HEK293 (cell line): ENCODE results near the gene NPR3.

Experiments used
- CTCF ChIA-PET: fragments of 350-600 bp; formaldehyde crosslinking; extraction: SDS; loops from one replicate; lab custom pipeline; 2021; ENCODE audit warnings: antibody characterized with exemption; lab: Yijun Ruan, JAX
- POLR2A ChIA-PET: fragments of 300-600 bp; formaldehyde crosslinking; extraction: SDS; loops from one replicate; lab custom pipeline; 2020; ENCODE audit warnings: antibody characterized with exemption, inconsistent platforms; lab: Yijun Ruan, JAX
- H3K27ac ChIP-seq: fragments of 200-500 bp; sonication (Bioruptor generic); 2 replicates; pipeline ENCODE4 v1.5.1; 2014; ENCODE audit warnings: low read depth, low read length, control low read depth, inconsistent platforms; ENCODE audit errors: extremely low read depth
- H3K36me3 ChIP-seq, 2 experiments: fragments of 200-500 bp in 1 of 2; sonication (Bioruptor generic) in 1 of 2; 1 replicate in 1 of 2; 2 replicates in 1 of 2; pipeline ENCODE4 v1.5.1; 2014 to 2017; ENCODE audit warnings: inconsistent platforms in 2 of 2, low read length in 2 of 2; ENCODE audit not compliant: control insufficient read depth in 2 of 2, insufficient read depth in 1 of 2
- H3K4me1 ChIP-seq: fragments of 200-500 bp; sonication (Bioruptor generic); 2 replicates; pipeline ENCODE4 v1.5.1; 2014; ENCODE audit warnings: mild to moderate bottlenecking, low read length, inconsistent platforms; ENCODE audit not compliant: control insufficient read depth, insufficient read depth
- H3K4me3 ChIP-seq: 2 replicates; pipeline ENCODE4 v1.5.1; 2011; ENCODE audit warnings: low read depth, mild to moderate bottlenecking, control low read depth, low read length, moderate library complexity
- H3K9me3 ChIP-seq: fragments of 200-500 bp; sonication (Bioruptor generic); 2 replicates; pipeline ENCODE4 v1.5.1; 2014; ENCODE audit warnings: low read depth, low read length, inconsistent platforms; ENCODE audit not compliant: control insufficient read depth, insufficient read depth
- AEBP2 ChIP-seq: fragments of 450-650 bp; formaldehyde crosslinking; IDR thresholded peaks from 2 replicates; pipeline ENCODE4 v1.5.1; 2016; ENCODE audit warnings: missing biosample characterization, missing genetic modification characterization, borderline replicate concordance
- FEZF1 ChIP-seq: fragments of 450-650 bp; formaldehyde crosslinking; IDR thresholded peaks from 2 replicates; pipeline ENCODE4 v1.5.1; 2016; ENCODE audit warnings: missing biosample characterization, missing genetic modification characterization
- GFI1B ChIP-seq: fragments of 450-650 bp; formaldehyde crosslinking; IDR thresholded peaks from 2 replicates; pipeline ENCODE4 v1.5.1; 2016; ENCODE audit warnings: missing biosample characterization, missing genetic modification characterization
- GLI4 ChIP-seq: fragments of 450-650 bp; formaldehyde crosslinking; IDR thresholded peaks from 2 replicates; pipeline ENCODE4 v1.5.1; 2016; ENCODE audit warnings: missing biosample characterization, missing genetic modification characterization
- GLIS2 ChIP-seq: fragments of 450-650 bp; formaldehyde crosslinking; IDR thresholded peaks from 2 replicates; pipeline ENCODE4 v1.5.1; 2016; ENCODE audit warnings: missing biosample characterization, missing genetic modification characterization
- HOXA7 ChIP-seq: sonication (generic); formaldehyde crosslinking; IDR thresholded peaks from 2 replicates; pipeline ENCODE4 v1.8.1; 2022; ENCODE audit warnings: missing genetic modification reagents, borderline replicate concordance
- KLF17 ChIP-seq: fragments of 450-650 bp; formaldehyde crosslinking; IDR thresholded peaks from 2 replicates; pipeline ENCODE4 v1.5.1; 2016; ENCODE audit warnings: missing biosample characterization, missing genetic modification characterization
- KLF7 ChIP-seq: fragments of 450-650 bp; formaldehyde crosslinking; IDR thresholded peaks from 2 replicates; pipeline ENCODE4 v1.5.1; 2016; ENCODE audit warnings: missing biosample characterization, missing genetic modification characterization, borderline replicate concordance
- SP7 ChIP-seq: fragments of 450-650 bp; formaldehyde crosslinking; IDR thresholded peaks from 2 replicates; pipeline ENCODE4 v1.5.1; 2016; ENCODE audit warnings: missing biosample characterization, missing genetic modification characterization
- TRIM28 ChIP-seq: IDR thresholded peaks from 2 replicates; pipeline ENCODE4 v1.6.1; 2011; ENCODE audit warnings: low read length, control low read depth, borderline replicate concordance
- ZBTB1 ChIP-seq: fragments of 450-650 bp; formaldehyde crosslinking; IDR thresholded peaks from 2 replicates; pipeline ENCODE4 v1.5.1; 2016; ENCODE audit warnings: missing biosample characterization, missing genetic modification characterization
- ZBTB21 ChIP-seq: fragments of 450-650 bp; formaldehyde crosslinking; IDR thresholded peaks from 2 replicates; pipeline ENCODE4 v1.5.1; 2017; ENCODE audit warnings: missing biosample characterization, missing genetic modification characterization
- ZBTB7A ChIP-seq: fragments of 450-650 bp; formaldehyde crosslinking; IDR thresholded peaks from 2 replicates; pipeline ENCODE4 v1.5.1; 2016; ENCODE audit warnings: low read depth, missing biosample characterization, missing genetic modification characterization
- ZBTB8A ChIP-seq: fragments of 450-650 bp; formaldehyde crosslinking; IDR thresholded peaks from 2 replicates; pipeline ENCODE4 v1.5.1; 2016; ENCODE audit warnings: missing biosample characterization, missing genetic modification characterization
- ZFP41 ChIP-seq: fragments of 450-650 bp; formaldehyde crosslinking; IDR thresholded peaks from 2 replicates; pipeline ENCODE4 v1.5.1; 2016; ENCODE audit warnings: missing biosample characterization, missing genetic modification characterization, borderline replicate concordance
- ZFP69B ChIP-seq: fragments of 450-650 bp; formaldehyde crosslinking; IDR thresholded peaks from 2 replicates; pipeline ENCODE4 v1.5.1; 2016; ENCODE audit warnings: missing biosample characterization, missing genetic modification characterization
- ZNF112 ChIP-seq: fragments of 450-650 bp; formaldehyde crosslinking; IDR thresholded peaks from 2 replicates; pipeline ENCODE4 v1.5.0; 2017; ENCODE audit warnings: missing biosample characterization, missing genetic modification characterization
- ZNF114 ChIP-seq: fragments of 450-650 bp; formaldehyde crosslinking; IDR thresholded peaks from 2 replicates; pipeline ENCODE4 v1.5.0; 2017; ENCODE audit warnings: missing biosample characterization, missing genetic modification characterization
- ZNF155 ChIP-seq: fragments of 450-650 bp; formaldehyde crosslinking; IDR thresholded peaks from 2 replicates; pipeline ENCODE4 v1.5.1; 2016; ENCODE audit warnings: missing biosample characterization, missing genetic modification characterization
- ZNF16 ChIP-seq: fragments of 450-650 bp; formaldehyde crosslinking; IDR thresholded peaks from 2 replicates; pipeline ENCODE4 v1.5.1; 2016; ENCODE audit warnings: low read depth, missing biosample characterization, missing genetic modification characterization
- ZNF18 ChIP-seq: fragments of 450-650 bp; formaldehyde crosslinking; IDR thresholded peaks from 2 replicates; pipeline ENCODE4 v1.5.1; 2016; ENCODE audit warnings: missing biosample characterization, missing genetic modification characterization
- ZNF274 ChIP-seq, 2 experiments: fragments of 200-500 bp in 1 of 2; fragments of 450-650 bp in 1 of 2; sonication (Bioruptor generic) in 1 of 2; formaldehyde crosslinking in 1 of 2; IDR thresholded peaks; 2 replicates each; pipeline versions ENCODE4 v1.5.1 to v1.6.1; 2014 to 2016; ENCODE audit warnings: borderline replicate concordance in 1 of 2, inconsistent platforms in 1 of 2, low read length in 1 of 2, missing biosample characterization in 1 of 2, missing genetic modification characterization in 1 of 2
- ZNF292 ChIP-seq: fragments of 450-650 bp; formaldehyde crosslinking; IDR thresholded peaks from 2 replicates; pipeline ENCODE4 v1.5.1; 2016; ENCODE audit warnings: low read depth, missing biosample characterization, missing genetic modification characterization, borderline replicate concordance
- ZNF324 ChIP-seq: fragments of 450-650 bp; formaldehyde crosslinking; IDR thresholded peaks from 2 replicates; pipeline ENCODE4 v1.5.1; 2016; ENCODE audit warnings: missing biosample characterization, missing genetic modification characterization
- ZNF354C ChIP-seq: fragments of 450-650 bp; formaldehyde crosslinking; IDR thresholded peaks from 2 replicates; pipeline ENCODE4 v1.5.1; 2016; ENCODE audit warnings: missing biosample characterization, missing genetic modification characterization, low read depth, borderline replicate concordance
- ZNF398 ChIP-seq: fragments of 450-650 bp; formaldehyde crosslinking; IDR thresholded peaks from 2 replicates; pipeline ENCODE4 v1.5.1; 2017; ENCODE audit warnings: missing biosample characterization, missing genetic modification characterization
- ZNF626 ChIP-seq: fragments of 450-650 bp; sonication (Bioruptor Pico); formaldehyde crosslinking; IDR thresholded peaks from 2 replicates; pipeline ENCODE4 v1.5.1; 2018; ENCODE audit warnings: missing biosample characterization, missing genetic modification characterization, inconsistent platforms
- ZNF645 ChIP-seq: fragments of 450-650 bp; formaldehyde crosslinking; IDR thresholded peaks from 2 replicates; pipeline ENCODE4; 2016; ENCODE audit warnings: missing biosample characterization, missing genetic modification characterization
- ZNF658 ChIP-seq: fragments of 450-650 bp; formaldehyde crosslinking; IDR thresholded peaks from 2 replicates; pipeline ENCODE4; 2016; ENCODE audit warnings: missing biosample characterization, missing genetic modification characterization
- ZNF660 ChIP-seq: fragments of 450-650 bp; IDR thresholded peaks from 2 replicates; pipeline ENCODE4 v1.5.1; 2018; ENCODE audit warnings: missing biosample characterization, mild to moderate bottlenecking, missing genetic modification characterization

Gene NPR3

GRCh38 chr5:32678472-32678871, 32.6 kb upstream of the NPR3 start (continued):
- TF ChIP-seq ZNF398 (tag by site-specific recombination): no peak
- no peak for TF ChIP-seq GLIS2 (tag by site-specific recombination)
- TF ChIP-seq ZNF626 (tag by site-specific recombination): no peak
- no peak for TF ChIP-seq ZNF324
- TF ChIP-seq ZNF16 (tag by site-specific recombination): no peak
- no peak for TF ChIP-seq ZNF274 (IDR thresholded peaks at IDR 0.05; ENCODE audit: low read length)
- TF ChIP-seq ZNF274 (tag by site-specific recombination; IDR thresholded peaks at IDR 0.05; ENCODE audit: borderline replicate concordance): no peak
- TF ChIP-seq SP7: no peak
- TF ChIP-seq ZNF658 (tag by site-specific recombination): no peak
- no peak for TF ChIP-seq GLI4 (tag by site-specific recombination)
- no peak for TF ChIP-seq ZBTB8A
- no peak for TF ChIP-seq ZBTB21 (tag by site-specific recombination)

- POLR2A ChIA-PET: no interaction called here
- Histone ChIP-seq H3K4me3 (no peak overlapping the region), H3K4me1 (no peaks in the 10 kb centered on the region), H3K36me3 (no peaks in the 10 kb centered on the region), H3K9me3 (no peaks in the 10 kb centered on the region), H3K27ac (no peak overlapping the region)
- CTCF ChIA-PET: interaction anchor here (0.7 kb wide), 1 partner anchor 27 kb away, joined by 3 read pairs; no protein-coding TSS in a partner anchor
- TF ChIP-seq FEZF1 (tag by site-specific recombination) (no peak), TRIM28 (no peak), ZFP69B (tag by site-specific recombination) (no peak), ZBTB7A (tag by site-specific recombination) (no peak), ZNF660 (tag by site-specific recombination) (no peak), AEBP2 (tag by site-specific recombination) (no peak), ZFP41 (tag by site-specific recombination) (no peak), ZNF292 (tag by site-specific recombination) (no peak), ZNF645 (tag by site-specific recombination) (no peak), ZBTB1 (tag by site-specific recombination) (no peak), GFI1B (tag by site-specific recombination) (no peak), ZNF354C (tag by site-specific recombination) (no peak), ZNF18 (tag by site-specific recombination) (no peak), ZNF114 (tag by site-specific recombination) (no peak), KLF7 (no peak), ZNF112 (no peak), KLF17 (tag by site-specific recombination) (no peak), ZNF155 (tag by site-specific recombination) (no peak), HOXA7 (CRISPR knock-in tag) (no peak)
Measured at GRCh38 chr5:32679218-32679617, 31.9 kb upstream of the NPR3 start.
